HS-5 (cell line): ENCODE measurements around the gene FN3K.

Experiments used
- DNase-seq: peaks from one replicate; pipeline ENCODE4 v3.0.0-alpha.2; 2012; ENCODE audit warnings: low read depth

FN3K gene

GRCh38 chr17:82734987-82735866, at the start of gene FN3K:
FN3K (plus strand) TSS chr17:82735615; CDS start chr17:82735637, 22 bp downstream.
- DNase-seq = no peak

GRCh38 chr17:82686366-82687324, 48.8 kb upstream of the FN3K start:
- DNase-seq = no peak

- DNase-seq = no peak
Observed at GRCh38 chr17:82687375-82687861, 48.0 kb upstream of the FN3K start.

- DNase-seq = no peak
Observed at GRCh38 chr17:82687871-82688270, 47.5 kb upstream of the FN3K start.

- no peak for DNase-seq
Observed at GRCh38 chr17:82689077-82689476, 46.3 kb upstream of the FN3K start.

- DNase-seq = no peak
Observed at GRCh38 chr17:82690786-82691489, 44.5 kb upstream of the FN3K start.

GRCh38 chr17:82691714-82692113, 43.7 kb upstream of the FN3K start:
- no peak for DNase-seq

GRCh38 chr17:82692268-82692667, 43.1 kb upstream of the FN3K start:
- DNase-seq = no peak

GRCh38 chr17:82693168-82693867, 42.1 kb upstream of the FN3K start:
- no peak for DNase-seq

GRCh38 chr17:82694647-82695046, 40.8 kb upstream of the FN3K start:
- DNase-seq = no peak

GRCh38 chr17:82696259-82696658, 39.2 kb upstream of the FN3K start:
- DNase-seq = no peak

GRCh38 chr17:82696916-82697807, 38.3 kb upstream of the FN3K start:
- DNase-seq = no peak

- no peak for DNase-seq
Observed at GRCh38 chr17:82697808-82698064, 37.7 kb upstream of the FN3K start.

GRCh38 chr17:82698065-82698973, 37.1 kb upstream of the FN3K start, which contains the start of gene RAB40B:
RAB40B (minus strand) TSS chr17:82698698; CDS start chr17:82698596, 102 bp downstream.
- peak; percentile 90 for DNase-seq

- no peak for DNase-seq
Observed at GRCh38 chr17:82698974-82699442, 36.4 kb upstream of the FN3K start.

GRCh38 chr17:82699551-82699950, 35.9 kb upstream of the FN3K start:
- no peak for DNase-seq

GRCh38 chr17:82702231-82702927, 33.0 kb upstream of the FN3K start:
- no peak for DNase-seq

GRCh38 chr17:82703036-82703745, 32.2 kb upstream of the FN3K start:
- no peak for DNase-seq
